Keratinocyte (primary cell): Measurements from ENCODE around the gene MAMDC2.

Source experiments
- EZH2 ChIP-seq: IDR thresholded peaks from one replicate; pipeline ENCODE4 v1.6.1; 2012; ENCODE audit warnings: inconsistent platforms, mild to moderate bottlenecking, low read length, moderate library complexity
- TF ChIP-seq, protein P1 (sequence below), 3 experiments: IDR thresholded peaks in 1 of 3; conservative IDR thresholded peaks in 1 of 3; optimal IDR thresholded peaks in 1 of 3; 2 replicates in 2 of 3; 3 replicates in 1 of 3; pipeline versions ENCODE3 to v1.5.1; 2011; ENCODE audit warnings: low read length in 3 of 3, mild to moderate bottlenecking in 3 of 3, moderate library complexity in 2 of 3, control low read depth in 1 of 3, inconsistent platforms in 1 of 3; ENCODE audit not compliant: insufficient read depth in 2 of 3; ENCODE audit errors: extremely low read depth in 1 of 3

DNA sequence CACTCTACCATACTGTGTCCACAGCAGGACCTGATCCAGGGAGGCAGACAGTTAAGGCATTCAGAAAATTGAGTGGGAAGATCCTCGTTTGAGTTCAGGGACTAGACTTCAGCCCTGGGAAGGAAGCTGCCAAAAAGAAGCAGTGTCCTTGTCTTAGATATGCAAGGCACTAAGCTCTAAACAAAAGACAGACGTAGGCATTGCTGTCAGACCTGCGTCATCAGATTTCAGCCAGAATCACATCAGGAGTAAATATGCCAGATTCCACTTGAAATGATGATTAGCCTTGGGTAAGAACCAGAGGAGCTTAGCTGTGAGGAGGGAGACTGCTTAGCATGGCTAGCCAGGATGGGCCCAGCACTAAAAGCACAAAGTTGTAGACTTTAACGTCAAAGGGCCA is 56.7 kb downstream of the MAMDC2 start:
- TF ChIP-seq, protein P1, sequence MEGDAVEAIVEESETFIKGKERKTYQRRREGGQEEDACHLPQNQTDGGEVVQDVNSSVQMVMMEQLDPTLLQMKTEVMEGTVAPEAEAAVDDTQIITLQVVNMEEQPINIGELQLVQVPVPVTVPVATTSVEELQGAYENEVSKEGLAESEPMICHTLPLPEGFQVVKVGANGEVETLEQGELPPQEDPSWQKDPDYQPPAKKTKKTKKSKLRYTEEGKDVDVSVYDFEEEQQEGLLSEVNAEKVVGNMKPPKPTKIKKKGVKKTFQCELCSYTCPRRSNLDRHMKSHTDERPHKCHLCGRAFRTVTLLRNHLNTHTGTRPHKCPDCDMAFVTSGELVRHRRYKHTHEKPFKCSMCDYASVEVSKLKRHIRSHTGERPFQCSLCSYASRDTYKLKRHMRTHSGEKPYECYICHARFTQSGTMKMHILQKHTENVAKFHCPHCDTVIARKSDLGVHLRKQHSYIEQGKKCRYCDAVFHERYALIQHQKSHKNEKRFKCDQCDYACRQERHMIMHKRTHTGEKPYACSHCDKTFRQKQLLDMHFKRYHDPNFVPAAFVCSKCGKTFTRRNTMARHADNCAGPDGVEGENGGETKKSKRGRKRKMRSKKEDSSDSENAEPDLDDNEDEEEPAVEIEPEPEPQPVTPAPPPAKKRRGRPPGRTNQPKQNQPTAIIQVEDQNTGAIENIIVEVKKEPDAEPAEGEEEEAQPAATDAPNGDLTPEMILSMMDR (optimal IDR thresholded peaks at IDR 0.05 in 1 of 3, IDR thresholded peaks at IDR 0.05 in 1 of 3, conservative IDR thresholded peaks at IDR 0.05 in 1 of 3; ENCODE audit: extremely low read depth in 1 of 3, insufficient read depth in 2 of 3, low read length in 3 of 3): no peak
- no peak for TF ChIP-seq EZH2
